Body of pancreas (tissue), 4 donors: ENCODE measurements around the gene RHBG.

Source experiments
- POLR2A ChIP-seq, 3 donors: fragments of 450-650 bp; IDR thresholded peaks; one replicate each; pipeline ENCODE4 v1.6.1; 2016; ENCODE audit warnings: antibody characterized with exemption in 3 of 3, mild to moderate bottlenecking in 2 of 3
- TF ChIP-seq, protein P1 (sequence below), 7 experiments: fragments of 450-650 bp in 4 of 7; fragments of 200-600 bp in 3 of 7; sonication (generic) in 3 of 7; IDR thresholded peaks; one replicate each; pipeline ENCODE4 v1.5.1; 2016 to 2019; ENCODE audit warnings: antibody characterized with exemption in 7 of 7

- TF ChIP-seq POLR2A (IDR thresholded peaks at IDR 0.05) = no peak
- TF ChIP-seq, protein P1, sequence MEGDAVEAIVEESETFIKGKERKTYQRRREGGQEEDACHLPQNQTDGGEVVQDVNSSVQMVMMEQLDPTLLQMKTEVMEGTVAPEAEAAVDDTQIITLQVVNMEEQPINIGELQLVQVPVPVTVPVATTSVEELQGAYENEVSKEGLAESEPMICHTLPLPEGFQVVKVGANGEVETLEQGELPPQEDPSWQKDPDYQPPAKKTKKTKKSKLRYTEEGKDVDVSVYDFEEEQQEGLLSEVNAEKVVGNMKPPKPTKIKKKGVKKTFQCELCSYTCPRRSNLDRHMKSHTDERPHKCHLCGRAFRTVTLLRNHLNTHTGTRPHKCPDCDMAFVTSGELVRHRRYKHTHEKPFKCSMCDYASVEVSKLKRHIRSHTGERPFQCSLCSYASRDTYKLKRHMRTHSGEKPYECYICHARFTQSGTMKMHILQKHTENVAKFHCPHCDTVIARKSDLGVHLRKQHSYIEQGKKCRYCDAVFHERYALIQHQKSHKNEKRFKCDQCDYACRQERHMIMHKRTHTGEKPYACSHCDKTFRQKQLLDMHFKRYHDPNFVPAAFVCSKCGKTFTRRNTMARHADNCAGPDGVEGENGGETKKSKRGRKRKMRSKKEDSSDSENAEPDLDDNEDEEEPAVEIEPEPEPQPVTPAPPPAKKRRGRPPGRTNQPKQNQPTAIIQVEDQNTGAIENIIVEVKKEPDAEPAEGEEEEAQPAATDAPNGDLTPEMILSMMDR (IDR thresholded peaks at IDR 0.05) = no peak
Measured at GRCh38 chr1:156419854-156420204, 50.8 kb downstream of the RHBG start.
